CD4-positive, alpha-beta T cell treated with Interleukin-12 subunit alpha and Interleukin-12 subunit beta, for 1 hour (primary cell): Measurements from ENCODE around the gene LDB3.

Experiments
- DNase-seq: peaks from one replicate; pipeline ENCODE4 v3.0.0-alpha.2; 2020

LDB3 gene

DNA sequence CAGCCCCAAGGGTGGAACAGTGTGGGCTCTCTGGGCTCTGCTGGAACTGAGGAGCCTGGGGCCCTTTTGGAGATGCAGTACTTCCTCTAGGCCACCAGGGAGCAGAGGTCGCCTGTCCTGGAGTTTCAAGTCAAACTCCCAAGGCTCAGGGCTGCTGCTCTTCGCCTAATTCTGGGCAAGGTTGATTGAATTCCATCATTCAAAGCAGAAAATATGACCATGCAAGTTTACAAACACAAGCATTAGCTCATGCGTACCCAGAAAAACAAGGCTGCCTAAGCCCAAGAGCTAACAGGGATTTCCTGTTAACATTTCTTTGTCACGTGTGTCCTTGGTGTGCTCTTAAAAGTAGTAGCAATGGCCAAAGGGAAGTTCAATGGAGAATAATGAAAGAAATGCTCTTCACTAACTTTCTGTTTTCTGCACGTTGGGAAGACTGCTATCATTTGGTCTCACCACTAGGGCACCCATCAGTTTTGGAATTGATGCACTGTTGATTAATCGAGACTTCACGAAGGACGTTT is 20.1 kb downstream of the LDB3 start:
- DNase-seq, result peak; percentile 64

DNA sequence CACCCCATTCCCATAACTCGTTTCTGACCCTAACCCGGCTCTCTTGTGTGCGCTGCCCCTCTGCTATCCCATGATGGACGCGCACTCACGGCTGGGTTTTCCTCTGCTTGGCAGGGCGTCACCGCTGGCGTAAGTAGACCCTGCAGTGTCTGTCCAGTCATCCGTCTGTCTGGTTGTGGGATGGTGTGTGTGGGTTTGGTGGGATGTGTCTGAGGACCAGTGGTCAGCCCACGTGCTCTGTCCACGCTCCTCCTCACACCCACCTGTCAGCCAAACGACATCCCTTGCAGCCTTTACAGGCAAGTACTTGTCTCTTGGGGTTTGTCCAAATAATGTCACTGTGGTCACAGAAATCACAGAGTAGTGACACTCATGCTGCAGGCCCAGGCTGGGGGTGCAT is 20.8 kb downstream of the LDB3 start:
- no peak for DNase-seq

DNA sequence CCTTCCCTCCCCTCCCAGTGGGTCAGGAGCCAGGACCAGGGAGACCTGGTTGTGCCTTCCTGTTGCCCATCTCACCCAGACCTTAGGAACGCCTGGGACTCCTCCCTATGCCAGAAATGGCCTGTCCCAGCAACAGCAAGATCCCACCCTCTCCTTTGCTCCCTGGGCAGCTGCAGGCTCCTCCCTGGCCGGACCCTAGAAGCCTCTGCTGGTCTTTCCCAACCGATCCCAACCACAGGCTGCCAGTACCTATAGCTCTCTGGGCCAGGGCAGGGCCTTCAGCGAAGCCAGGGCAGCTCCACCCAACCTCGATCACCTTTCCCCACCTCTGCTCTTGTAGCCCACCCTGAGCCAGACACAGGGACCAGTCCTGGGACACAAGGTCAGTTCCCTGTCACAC is 21.9 kb downstream of the LDB3 start:
- no peak for DNase-seq

DNA sequence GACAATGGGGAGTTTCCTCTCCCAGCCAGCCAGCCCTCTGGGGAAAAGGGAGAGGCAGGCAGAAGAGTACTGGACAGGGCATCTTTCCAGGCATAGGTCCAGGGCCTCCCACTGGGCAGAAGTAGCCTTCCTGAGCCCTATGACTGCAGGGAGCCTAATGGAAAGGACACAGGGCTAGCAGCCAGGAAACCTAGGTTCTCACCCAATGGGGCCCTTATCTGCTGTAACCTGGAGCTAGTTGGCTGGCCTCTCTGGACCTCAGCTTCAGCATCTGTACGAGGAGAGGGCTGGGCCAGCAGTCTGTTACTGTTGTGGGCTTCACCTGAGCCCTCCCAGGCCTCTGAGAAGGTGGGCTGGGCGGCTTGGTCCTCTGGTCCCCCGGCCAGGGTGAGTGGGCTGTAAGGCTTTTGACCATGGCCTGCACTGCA is 22.4 kb downstream of the LDB3 start:
- no peak for DNase-seq

DNA sequence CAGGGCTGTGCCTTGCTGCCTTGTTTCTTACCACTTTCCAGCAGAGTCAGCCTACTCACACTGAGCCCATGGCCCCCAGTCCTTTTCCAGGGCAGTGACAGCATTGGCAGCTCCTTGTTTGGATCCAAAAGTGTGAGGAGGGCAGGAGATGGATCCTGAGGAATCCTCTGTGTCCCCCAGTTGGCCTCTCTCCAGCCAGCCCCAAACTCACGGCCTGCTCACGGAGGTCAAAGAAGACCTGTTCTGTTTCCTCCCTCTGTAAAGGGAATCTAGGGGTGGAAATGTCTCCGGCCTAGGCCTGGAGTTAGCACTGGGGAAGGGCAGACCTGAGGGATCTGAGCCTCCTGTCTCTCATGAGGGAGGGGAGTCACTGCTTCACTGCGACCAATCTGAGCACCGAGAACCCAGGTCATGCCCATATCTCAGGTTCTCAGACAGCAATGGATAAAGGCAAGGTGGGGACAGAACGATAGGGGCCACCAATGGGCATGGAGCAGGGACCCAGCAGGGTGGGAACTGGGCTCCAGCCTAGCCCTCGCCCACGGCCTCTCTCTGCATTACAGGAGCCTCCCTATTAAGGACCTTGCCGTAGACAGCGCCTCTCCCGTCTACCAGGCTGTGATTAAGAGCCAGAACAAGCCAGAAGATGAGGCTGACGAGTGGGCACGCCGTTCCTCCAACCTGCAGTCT is 23.2 kb downstream of the LDB3 start:
- DNase-seq, result no peak

DNA sequence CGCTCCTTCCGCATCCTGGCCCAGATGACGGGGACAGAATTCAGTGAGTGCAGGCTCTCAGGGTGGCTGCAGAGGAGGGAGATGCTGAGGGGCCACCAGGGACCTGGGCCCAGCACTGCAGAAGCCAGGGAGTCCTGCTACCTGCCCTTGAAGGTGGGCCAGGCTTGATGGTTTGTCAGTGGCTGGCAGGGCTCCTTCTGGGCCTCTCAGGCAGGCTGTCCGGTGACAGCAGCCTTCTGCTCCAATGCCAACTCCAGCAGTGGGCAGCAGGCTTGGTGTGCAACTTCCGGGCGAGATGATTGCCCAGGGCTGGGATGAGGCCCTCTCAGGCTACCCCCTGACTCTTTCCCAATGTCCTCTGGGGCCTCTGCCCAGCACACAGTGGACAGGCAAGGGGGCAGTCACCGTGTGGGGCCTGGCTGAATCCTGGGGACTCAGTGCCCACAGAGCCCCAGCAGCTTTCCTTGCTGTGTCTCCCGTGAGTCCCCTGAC is 23.8 kb downstream of the LDB3 start:
- DNase-seq, result no peak

DNA sequence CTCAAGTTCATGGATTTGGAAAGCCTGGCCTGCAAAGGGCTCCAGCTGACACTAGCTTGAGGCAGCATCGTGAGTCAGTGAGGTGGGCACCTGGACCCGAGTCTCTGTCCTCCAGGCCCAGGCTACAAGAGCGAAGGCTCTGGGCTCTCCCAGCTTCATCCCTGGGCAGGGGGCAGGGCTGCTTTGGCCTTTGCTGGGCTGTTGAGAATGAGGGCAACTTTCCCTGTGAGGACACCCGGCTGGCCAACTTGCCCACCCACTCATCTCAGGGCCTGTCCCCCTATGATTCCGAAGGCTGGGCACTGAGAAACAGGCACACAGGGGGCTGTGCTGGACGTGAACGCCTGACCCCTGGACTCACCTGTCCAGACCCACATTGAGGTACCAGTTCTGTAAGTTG is 24.4 kb downstream of the LDB3 start:
- DNase-seq, result no peak

DNA sequence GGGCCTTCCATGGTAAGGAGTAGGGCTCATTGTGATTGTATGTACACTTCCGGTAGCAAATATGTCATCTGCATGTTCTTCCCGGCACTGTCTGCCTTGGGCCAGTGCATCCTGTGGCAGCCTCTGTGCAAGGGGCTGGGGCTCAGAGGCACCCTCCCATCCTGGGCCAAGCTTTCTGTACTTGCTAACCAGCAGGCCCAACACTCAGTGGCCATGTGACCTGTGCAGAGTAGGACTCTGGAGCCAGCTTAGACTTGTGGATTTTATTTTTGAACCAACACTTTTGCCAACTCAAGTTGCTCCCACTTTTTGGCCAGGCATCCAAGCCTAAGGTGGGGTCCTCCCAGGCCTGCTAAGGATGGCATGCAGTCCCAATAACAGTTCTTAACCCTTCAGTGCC is 25.0 kb downstream of the LDB3 start:
- DNase-seq, result no peak

DNA sequence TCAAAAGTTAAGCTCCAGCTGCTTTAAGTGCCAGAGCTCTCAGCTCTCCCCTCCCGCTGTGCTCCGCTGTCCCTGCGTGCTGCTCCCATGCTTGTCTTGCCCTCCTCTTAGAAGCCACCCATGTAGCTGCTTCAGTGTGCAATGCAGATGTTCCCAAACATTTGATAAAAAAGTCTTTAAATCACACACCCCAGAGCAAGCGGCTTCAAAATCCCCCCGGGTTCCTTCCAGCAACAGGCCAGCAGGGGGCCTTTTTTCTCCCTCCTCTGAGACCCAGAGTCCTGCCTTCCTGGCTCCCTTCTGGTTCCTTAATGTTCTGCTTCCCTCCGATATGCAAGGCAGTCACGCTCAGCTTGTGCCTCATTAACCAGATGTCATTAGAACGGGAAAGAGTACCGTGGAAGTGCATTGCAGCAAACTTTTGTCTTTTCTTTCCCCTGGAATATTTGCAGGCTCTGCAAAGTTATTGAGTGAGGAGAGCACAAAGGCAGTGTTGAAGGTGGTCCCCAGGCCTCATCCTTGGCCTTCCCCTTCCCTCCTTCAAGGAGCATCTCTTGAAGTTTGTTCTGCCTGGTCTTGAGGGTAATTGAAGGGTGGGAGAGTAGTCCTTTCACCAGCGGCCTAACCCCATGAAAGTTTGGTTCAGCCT is 25.5 kb downstream of the LDB3 start:
- DNase-seq, result peak; percentile 41

DNA sequence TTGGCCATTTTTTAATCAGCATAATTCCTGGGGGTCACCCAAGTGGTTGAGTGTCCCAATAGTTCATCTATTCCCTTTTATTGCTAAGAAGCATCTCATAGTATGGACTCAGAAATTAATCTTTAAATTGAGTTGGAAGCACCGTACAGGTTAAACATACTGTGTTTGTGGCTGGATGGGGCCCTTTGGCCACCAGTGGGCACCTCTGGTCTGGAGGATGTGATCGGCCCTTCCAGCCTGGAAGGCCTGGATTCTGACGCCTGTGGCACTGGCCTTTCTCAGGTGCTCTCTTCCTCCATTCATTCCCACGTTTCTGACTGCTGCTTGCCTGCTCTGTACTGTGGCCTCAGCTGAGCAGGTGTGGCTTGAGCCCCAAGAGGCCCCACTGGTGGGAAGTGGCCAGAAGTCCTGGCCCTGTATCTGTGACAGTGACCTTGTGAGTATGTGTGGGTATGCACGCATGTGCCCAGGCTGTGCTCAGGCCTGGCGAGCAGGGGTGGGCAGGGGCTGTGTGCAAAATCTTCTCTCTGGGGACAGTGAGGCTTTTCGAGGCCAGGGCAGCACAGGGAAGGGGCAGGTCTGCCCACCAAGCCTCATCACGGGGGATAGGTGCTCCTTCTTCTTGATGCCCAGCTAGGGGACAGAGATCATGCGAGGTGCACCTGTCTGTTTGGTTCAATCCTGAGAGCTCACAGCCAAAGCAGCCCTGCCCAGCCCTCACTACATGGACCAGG is 30.1 kb downstream of the LDB3 start:
- no peak for DNase-seq

DNA sequence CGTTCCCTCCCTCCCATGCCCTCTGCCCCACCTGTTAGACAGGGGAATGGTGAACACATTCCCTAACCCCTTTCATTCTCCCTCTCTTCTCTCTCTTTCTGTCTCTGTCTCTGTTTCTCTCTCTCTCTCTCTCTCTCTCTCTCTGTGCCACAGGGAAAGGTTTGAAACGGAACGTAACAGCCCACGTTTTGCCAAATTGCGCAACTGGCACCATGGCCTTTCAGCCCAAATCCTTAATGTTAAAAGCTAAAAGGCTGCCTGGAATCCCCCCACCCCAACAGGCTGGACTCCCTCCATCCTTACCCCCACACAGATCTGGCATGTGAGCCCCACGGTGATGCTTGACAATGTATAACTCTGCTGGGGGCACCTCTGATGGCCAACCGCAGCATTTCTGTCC is 30.8 kb downstream of the LDB3 start:
- DNase-seq, result no peak

DNA sequence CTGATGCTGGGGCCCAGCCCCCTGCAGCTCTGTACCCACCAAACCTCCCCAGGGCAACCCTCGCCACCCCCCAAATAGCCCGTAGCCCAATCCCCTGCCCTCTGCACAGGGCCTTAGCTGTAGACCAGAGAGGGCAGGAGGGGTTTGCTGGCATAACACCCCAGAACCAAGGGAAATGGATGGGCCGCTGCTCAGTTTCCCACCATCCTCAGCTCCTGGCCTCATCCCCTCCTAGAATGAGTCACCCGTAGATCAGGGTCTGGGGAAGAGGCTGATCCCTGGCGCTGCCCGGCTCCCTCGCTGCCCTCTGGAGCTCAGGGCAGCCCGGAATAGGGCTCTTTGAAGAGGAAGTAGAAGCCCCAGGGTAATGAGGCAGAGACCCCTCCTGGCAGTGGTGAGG is 31.2 kb downstream of the LDB3 start:
- no peak for DNase-seq

DNA sequence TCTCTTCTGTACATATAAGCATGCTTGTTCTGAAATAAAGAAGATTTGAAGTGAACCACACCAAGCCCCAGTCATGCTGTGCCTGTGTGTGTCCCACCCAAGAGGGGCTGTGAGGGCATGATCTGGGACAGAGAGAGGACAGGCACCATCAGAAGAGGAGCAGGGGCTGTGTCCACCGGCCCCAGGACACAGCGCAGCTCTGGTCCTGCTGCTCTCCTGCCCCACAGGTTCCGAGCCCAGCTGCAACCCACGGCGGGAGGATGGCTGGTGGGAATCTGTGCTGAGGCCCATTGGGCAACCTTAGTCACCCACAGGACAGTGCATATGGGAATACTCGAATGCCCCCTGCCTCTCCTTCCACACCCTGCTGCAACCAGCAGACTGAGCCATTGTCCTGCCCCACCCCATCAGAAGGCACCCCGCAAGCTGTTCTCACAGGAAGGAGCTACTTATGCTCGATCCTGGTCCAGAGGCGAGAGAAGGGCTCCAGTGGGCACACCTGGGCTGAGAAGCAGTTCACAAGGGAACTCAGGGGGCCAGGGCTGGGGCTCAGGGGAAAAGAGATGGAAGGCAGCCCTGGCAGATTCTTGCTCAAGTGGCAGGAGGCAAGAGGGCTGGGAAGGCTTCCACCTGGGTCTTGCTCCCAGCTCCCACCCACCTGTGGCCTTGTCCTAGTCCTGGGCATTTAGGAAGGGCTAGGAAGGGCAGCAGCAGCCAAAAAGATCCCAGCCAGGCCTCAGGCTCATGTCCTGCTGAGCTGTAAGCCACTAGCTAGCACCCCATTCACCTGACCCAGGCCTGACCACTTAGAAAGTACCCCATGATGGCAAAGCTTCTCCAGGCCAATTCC is 31.9 kb downstream of the LDB3 start:
- no peak for DNase-seq

DNA sequence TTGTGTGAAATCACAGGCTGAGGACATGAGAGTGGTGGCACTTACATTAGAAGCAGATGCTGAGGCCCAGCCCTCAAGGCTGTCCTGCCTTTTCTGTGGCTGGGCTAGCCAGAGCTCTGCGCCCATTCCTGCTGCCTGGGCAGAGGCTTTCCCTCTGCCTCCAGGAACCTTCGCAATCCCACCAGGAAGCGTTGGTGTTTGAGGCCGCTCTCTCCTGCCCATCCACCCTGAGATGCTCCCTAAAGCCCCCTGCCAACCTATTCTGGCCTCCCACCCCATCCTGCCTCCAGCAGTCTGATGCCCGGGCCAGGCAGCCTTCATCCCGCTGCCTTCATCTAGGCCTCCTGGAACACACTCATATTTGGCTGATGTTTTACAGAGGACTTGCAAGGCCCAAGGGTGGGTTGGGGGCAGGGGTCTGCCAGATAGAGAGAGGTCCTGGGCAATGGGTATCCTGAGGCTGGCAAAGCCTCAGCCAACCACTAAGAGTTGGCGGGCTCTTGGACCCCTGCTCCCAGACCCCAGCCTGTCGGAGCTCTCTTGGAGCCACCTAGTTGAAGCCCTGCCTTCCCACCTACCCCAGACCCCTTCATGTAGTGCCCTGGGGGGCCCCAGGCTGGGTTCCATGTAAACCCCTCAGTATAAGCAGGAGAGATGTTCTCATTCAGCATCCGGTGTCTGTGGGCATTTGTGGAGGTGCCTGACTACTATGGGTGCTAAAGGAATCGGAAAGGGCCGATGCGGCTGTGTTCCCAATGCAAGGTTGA is 32.7 kb downstream of the LDB3 start:
- no peak for DNase-seq

DNA sequence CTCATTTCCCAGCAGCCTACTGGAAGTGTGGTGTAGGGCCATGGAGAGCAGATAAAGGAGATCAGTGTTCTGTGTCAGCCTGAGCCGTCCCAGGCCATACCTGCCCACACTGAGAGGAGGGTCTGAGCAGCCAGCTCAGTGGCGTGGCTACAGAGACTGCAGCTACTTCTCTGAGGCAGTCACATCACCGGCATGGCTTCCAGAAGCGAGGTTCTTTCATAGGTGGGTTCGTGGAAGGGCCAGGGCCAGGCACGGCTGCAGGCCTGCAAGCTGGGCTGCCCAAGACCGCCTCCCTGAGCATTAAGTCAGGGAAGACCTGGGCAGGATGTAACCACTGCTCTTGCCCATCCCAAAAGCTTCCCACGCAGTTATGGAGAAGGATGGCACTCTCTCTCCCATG is 34.9 kb downstream of the LDB3 start:
- DNase-seq, result no peak

DNA sequence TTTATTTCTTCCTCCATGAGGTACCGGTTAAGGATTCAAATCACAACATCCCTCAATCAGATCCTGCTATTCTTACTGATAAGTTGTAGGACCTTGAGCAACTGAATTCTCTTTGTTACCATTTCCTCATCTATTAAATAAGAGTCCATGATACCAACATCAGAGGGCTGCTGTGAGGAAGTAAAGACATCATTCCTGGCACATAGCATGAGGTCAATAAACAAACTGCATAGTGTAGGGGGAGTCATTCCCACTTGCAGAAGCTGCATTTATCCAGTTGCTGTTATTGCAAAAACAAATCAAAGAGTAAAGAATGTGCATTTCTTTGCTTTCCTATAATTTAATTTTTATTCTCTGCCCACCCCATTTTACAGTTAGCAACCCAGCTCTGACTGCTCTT is 36.8 kb downstream of the LDB3 start:
- no peak for DNase-seq

DNA sequence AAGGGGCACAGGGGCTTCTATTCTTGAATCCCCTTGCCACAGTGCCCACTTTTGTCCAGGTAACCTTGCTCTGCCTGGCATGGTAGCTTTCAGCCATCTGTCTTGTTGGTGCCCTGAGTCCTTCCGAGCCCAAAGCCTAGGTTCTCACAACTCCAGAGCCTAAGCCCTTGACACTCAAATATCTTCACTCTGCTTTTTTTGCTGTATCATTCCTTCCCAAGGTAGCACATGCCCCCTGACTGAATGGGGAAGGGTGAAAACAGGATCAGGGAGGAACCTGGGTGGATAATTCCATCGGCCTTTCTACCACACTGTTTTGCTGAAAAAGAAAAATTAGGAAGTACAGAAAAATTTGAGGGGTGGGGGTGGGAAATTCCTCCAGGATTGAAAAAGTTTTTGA is 37.6 kb downstream of the LDB3 start:
- DNase-seq, result no peak

DNA sequence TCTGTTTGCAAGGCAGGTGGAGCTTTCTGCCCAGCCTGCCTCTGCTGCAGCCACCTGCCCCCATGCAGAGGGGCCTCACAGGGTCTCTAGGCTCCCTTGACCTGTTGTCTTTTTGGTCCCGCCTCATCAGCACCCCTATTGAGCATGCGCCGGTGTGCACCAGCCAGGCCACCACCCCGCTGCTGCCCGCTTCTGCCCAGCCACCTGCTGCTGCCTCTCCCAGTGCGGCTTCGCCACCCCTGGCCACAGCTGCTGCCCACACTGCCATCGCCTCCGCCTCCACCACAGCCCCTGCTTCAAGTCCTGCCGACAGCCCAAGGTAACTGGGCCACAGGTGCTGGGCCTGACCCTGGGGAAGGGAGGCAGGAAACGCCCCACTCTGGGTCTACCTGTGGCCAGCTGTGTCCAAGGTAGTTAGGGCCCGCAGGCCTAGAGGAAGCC is 38.1 kb downstream of the LDB3 start:
- no peak for DNase-seq

DNA sequence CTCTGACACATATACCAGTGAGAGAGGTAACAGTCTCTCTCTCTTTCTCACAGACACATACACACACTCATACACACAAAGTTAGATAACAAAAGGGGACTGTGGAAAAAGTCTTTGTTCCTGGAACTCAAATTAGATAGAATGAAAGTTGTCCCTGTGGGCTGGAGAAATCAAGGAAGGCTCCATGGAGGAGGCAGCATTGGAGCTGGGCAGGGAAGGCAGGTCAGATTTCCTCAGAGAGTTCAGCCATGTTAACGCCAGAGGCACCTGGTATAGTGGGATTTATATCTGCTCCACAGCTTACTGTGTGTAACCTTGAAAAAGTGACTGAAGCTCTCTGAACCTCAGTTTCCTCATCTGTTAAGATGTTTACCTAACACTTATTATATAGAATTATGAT is 38.7 kb downstream of the LDB3 start:
- no peak for DNase-seq

DNA sequence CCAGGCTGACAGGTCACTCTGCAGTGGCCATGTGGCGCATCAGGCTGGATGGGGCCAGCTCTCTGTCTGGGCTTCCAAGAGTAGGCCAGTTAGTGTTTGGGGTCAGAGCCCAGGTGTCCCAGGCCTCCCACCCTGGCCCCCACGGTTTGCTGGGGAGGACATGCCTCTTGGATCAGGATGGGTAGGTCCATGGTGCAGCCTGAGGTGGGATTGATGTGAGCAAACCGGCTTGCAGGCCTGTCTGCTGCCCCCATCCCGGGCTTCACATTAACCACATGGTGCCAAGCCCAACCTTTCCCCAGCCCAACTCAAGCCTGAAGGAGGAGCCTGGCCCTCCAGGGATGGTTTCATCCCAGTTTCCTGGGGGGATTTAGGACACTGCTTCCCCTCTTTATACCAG is 39.2 kb downstream of the LDB3 start:
- no peak for DNase-seq

DNA sequence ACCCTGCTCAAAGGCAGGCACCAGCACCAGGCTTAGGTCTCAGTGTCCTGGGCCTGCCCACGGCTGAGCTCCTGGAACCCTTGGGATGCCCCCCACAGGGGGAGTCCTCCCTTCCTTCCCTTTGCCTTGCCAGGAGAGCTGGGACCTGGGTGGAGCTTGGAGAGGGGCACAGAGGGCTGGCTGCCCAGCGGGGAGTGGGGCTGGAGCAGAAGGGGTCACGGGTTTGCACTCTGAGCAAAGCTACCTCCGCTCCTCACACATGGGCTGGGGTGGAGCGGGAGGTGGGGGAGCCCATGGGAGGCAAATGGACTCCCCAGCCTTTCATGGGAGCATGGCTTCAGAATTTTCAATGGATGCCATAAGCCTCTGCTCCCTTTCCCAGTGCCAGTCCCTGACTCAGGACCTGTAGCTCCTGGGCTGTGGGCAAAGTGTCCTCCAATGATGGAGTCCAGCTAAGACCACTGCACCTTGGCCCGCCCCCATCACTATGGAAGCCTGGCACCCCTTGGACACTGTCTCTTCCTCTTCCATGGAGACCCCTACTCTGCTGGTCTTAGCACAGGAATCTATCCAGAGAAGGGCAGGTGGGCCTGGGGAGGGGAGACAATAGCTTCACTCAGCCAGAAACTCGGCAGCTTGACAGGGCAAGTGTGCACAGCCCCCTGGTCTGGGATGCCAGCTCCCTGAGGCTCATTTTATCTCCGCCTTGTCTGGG is 39.9 kb downstream of the LDB3 start:
- no peak for DNase-seq
